CD4-positive, alpha-beta T cell (primary cell): ENCODE data around the gene WDR86. TPM values are rescaled to one million over a fixed set of nuclear protein-coding genes. Genes with fewer than 3 reads are reported as not detected.

Experiments used
- ATAC-seq: fragments of 200-7000 bp; cut with Tn5 transposase; one replicate; pipeline ENCODE4 v1.10.0; 2022; ENCODE audit warnings: mild to moderate bottlenecking; ENCODE audit not compliant: poor library complexity
- CTCF ChIA-PET: fragments of 350-600 bp; sonication (Branson Sonifier 250); formaldehyde crosslinking; loops from one replicate; lab custom pipeline; 2021; ENCODE audit warnings: antibody characterized with exemption, inconsistent platforms; lab: Charles Lee
- POLR2A ChIA-PET: fragments of 350-600 bp; sonication (Branson Sonifier 250); formaldehyde crosslinking; loops from one replicate; lab custom pipeline; 2021; ENCODE audit warnings: antibody characterized with exemption, inconsistent platforms; lab: Charles Lee
- DNase-seq, 14 experiments: peaks; one replicate each; pipeline ENCODE4 v3.0.0-alpha.2; 2013 to 2020; ENCODE audit warnings: mixed read lengths in 2 of 14
- H3K27ac ChIP-seq, 2 donors: one replicate each; pipeline versions ENCODE4 v1.5.1 to v1.7.0; 2013; ENCODE audit warnings: low read length in 2 of 2, low read depth in 1 of 2, mild to moderate bottlenecking in 1 of 2
- H3K27me3 ChIP-seq, 2 experiments: 1 replicate in 1 of 2; 2 replicates in 1 of 2; pipeline versions ENCODE4 v1.6.1 to v1.7.0; 2013; ENCODE audit warnings: low read length in 2 of 2, control low read depth in 1 of 2, mild to moderate bottlenecking in 1 of 2, moderate library complexity in 1 of 2; ENCODE audit not compliant: insufficient read depth in 2 of 2, control insufficient read depth in 1 of 2
- H3K36me3 ChIP-seq: one replicate; pipeline ENCODE4 v1.6.1; 2013; ENCODE audit warnings: low read length, control low read depth; ENCODE audit not compliant: insufficient read depth
- H3K4me1 ChIP-seq: one replicate; pipeline ENCODE4 v1.6.1; 2013; ENCODE audit warnings: low read length, control low read depth; ENCODE audit not compliant: insufficient read depth
- H3K4me3 ChIP-seq: one replicate; pipeline ENCODE4 v1.5.1; 2013; ENCODE audit warnings: mild to moderate bottlenecking, low read length, moderate library complexity
- H3K9me3 ChIP-seq, 2 experiments: 1 replicate in 1 of 2; 2 replicates in 1 of 2; pipeline versions ENCODE4 v1.6.1 to v1.7.0; 2013; ENCODE audit warnings: low read length in 2 of 2, mild to moderate bottlenecking in 2 of 2, control low read depth in 1 of 2, moderate library complexity in 1 of 2; ENCODE audit not compliant: control insufficient read depth in 1 of 2, insufficient read depth in 1 of 2
- H3K27ac Mint-ChIP-seq: one replicate; pipeline ENCODE4 v1.8.0; 2020; ENCODE audit warnings: mixed read lengths
- H3K27me3 Mint-ChIP-seq: one replicate; pipeline ENCODE4 v1.8.0; 2021; ENCODE audit warnings: mixed read lengths
- H3K36me3 Mint-ChIP-seq: one replicate; pipeline ENCODE4 v1.8.0; 2021; ENCODE audit warnings: low read depth, mixed read lengths
- H3K4me1 Mint-ChIP-seq: one replicate; pipeline ENCODE4 v1.8.0; 2021; ENCODE audit warnings: low read depth, mixed read lengths
- H3K4me3 Mint-ChIP-seq: one replicate; pipeline ENCODE4 v1.8.0; 2020; ENCODE audit warnings: mild to moderate bottlenecking, mixed read lengths
- H3K9me3 Mint-ChIP-seq: one replicate; pipeline ENCODE4 v1.8.0; 2020; ENCODE audit warnings: mixed read lengths
- intact Hi-C, 2 experiments: fragments of 100-400 bp; cut with DNase I in 1 of 2; cut with micrococcal nuclease in 1 of 2; formaldehyde crosslinking; loops; one replicate each; pipeline versions ENCODE4 v1.15.1 to v1.9.0; 2023 to 2025; cut with DNase I, micrococcal nuclease
- total RNA-seq, 174 experiments: library from RNA in 2 of 174; stranded (reverse) in 2 of 174; gene quantifications; one replicate each; pipeline ENCODE4 v1.2.3 and lab custom pipeline; 2021 to 2026
- TF ChIP-seq, protein P1 (sequence below): fragments of 200-600 bp; IDR thresholded peaks from one replicate; pipeline ENCODE4 v1.8.0; 2022; ENCODE audit warnings: antibody characterized with exemption, mild to moderate bottlenecking

The WDR86 gene
- total RNA-seq, 2 experiments from 2014 or later = 5.6 to 6.2 TPM

DNA sequence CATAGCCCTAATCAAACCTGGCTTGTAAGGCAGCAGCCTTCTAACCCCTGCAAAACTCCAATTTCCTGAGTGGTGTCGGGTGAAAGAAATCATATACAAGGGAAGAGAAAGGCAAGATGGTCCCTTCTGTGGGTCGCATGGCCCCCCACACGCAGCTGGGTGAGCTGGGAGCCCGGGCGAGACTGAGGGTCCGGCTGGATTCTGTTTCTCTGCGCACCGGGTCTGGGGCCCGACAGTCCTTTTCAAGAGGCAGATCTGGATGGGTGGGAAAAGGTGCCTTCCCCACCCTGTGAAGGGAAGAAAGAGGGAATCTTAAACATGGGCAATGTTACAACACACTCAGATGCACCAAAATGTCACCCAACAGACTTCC lies 18.5 kb downstream of the WDR86 start:
- no peaks in the 10 kb centered on the region for H3K9me3 Mint-ChIP-seq
- H3K27ac Mint-ChIP-seq = no peak overlapping the region
- H3K9me3 ChIP-seq = no peaks in the 10 kb centered on the region
- H3K36me3 ChIP-seq = no peaks in the 10 kb centered on the region
- no peak for ATAC-seq
- H3K4me3 ChIP-seq = no peak overlapping the region
- H3K4me1 ChIP-seq = peaks cover 7% of the 10 kb centered on the region
- H3K27me3 Mint-ChIP-seq = peaks cover 10% of the 10 kb centered on the region
- DNase-seq = no peak
- POLR2A ChIA-PET = no interaction called here
- intact Hi-C loops = no loop called here
- CTCF ChIA-PET = no interaction called here
- no peaks in the 10 kb centered on the region for H3K27me3 ChIP-seq
- no peaks in the 10 kb centered on the region for H3K36me3 Mint-ChIP-seq
- H3K4me1 Mint-ChIP-seq = no peaks in the 10 kb centered on the region
- H3K4me3 Mint-ChIP-seq = no peak overlapping the region
- TF ChIP-seq, protein P1, sequence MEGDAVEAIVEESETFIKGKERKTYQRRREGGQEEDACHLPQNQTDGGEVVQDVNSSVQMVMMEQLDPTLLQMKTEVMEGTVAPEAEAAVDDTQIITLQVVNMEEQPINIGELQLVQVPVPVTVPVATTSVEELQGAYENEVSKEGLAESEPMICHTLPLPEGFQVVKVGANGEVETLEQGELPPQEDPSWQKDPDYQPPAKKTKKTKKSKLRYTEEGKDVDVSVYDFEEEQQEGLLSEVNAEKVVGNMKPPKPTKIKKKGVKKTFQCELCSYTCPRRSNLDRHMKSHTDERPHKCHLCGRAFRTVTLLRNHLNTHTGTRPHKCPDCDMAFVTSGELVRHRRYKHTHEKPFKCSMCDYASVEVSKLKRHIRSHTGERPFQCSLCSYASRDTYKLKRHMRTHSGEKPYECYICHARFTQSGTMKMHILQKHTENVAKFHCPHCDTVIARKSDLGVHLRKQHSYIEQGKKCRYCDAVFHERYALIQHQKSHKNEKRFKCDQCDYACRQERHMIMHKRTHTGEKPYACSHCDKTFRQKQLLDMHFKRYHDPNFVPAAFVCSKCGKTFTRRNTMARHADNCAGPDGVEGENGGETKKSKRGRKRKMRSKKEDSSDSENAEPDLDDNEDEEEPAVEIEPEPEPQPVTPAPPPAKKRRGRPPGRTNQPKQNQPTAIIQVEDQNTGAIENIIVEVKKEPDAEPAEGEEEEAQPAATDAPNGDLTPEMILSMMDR = no peak
- H3K27ac ChIP-seq = no peak overlapping the region

DNA sequence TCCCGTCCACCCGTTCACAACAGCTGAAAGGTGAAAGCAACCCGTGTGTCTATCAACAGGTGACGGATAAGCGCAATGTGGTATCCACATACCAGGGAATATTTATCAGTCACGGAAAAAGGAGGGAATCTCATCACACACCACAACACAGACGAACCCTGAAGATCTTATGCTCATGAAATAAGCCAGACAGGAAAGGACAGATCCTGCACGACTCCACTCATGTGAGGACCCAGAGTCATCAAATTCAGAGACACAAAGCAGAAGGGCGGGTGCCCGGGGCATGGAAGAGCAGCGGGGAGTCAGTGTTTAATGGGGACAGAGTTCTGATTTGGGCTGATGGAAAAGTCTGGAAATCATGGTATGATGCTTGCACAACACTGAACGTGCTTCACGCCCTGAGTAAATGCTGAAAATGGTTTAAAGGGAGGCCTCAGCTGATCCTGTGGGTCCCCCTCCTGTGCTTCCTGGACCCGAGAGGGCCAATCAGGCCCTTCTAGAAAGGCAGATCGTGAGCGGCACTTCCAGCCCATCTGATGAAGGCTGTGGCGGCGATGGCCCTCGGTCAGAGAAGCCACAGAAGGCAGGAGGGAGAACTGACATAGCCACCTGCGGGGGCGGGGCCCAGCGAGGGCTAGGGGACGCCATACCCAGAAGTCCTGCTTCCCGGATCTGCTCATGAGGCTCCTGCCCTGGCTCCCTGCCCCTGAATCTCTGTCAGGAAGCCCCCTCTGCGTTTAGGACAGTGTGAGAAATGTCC lies 19.1 kb downstream of the WDR86 start:
- Mint-ChIP-seq H3K36me3 (no peaks in the 10 kb centered on the region), H3K27ac (no peak overlapping the region), H3K4me1 (no peaks in the 10 kb centered on the region), H3K9me3 (no peaks in the 10 kb centered on the region), H3K4me3 (no peak overlapping the region), H3K27me3 (peaks cover 10% of the 10 kb centered on the region)
- H3K27ac ChIP-seq = no peak overlapping the region
- TF ChIP-seq, protein P1 = no peak
- H3K4me1 ChIP-seq = peaks cover 4% of the 10 kb centered on the region
- ATAC-seq (no peak), DNase-seq (no peak)
- H3K36me3 ChIP-seq = no peaks in the 10 kb centered on the region
- intact Hi-C loops = no loop called here
- no peak overlapping the region for H3K4me3 ChIP-seq
- H3K27me3 ChIP-seq = no peaks in the 10 kb centered on the region
- H3K9me3 ChIP-seq = no peaks in the 10 kb centered on the region
- CTCF ChIA-PET = no interaction called here
- POLR2A ChIA-PET = no interaction called here

DNA sequence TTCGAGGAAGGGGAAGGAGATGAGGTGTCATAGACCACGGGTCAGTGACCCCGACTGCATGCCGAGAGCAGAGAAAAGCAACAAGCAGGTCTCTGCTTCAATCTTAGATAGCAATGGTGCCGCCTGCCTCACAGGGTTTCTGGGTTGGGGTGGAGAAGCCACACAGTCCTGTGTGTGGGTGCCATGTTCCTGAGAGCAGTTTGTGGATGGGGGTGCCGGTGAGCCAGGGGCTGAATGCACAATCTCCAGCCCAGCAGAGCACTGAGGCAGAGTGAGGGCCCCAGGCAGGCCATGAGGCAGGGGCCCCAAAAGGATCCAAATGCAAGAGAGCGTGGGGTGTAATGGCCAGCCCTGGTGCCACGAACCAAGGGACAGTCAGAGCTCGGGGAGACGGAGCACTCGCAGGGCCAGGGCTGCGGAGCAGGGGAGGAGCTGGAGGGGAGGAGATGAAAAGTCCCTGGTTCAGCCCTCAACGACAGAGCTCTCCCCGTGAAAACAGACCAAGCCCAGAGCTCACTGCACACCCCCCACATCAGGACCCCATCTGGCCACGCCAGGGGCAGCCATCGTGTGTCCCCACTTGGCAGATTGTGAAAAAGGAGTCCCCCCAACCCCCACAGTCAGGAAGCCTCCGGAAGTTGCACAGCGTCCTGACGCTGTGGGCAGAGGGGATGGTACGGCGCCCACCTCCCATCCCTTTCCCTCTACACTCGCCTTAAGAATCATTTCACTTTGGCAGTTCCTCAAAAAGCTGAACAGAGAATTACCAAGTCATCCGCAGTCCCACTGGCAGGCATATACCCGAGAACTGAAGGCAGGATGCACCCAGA lies 19.9 kb downstream of the WDR86 start:
- H3K27me3 Mint-ChIP-seq = peaks cover 10% of the 10 kb centered on the region
- H3K9me3 Mint-ChIP-seq = no peaks in the 10 kb centered on the region
- DNase-seq (no peak), ATAC-seq (no peak)
- no peaks in the 10 kb centered on the region for H3K36me3 ChIP-seq
- H3K27ac Mint-ChIP-seq = no peak overlapping the region
- peaks cover 4% of the 10 kb centered on the region for H3K4me1 ChIP-seq
- no peaks in the 10 kb centered on the region for H3K9me3 ChIP-seq
- intact Hi-C loops = no loop called here
- TF ChIP-seq, protein P1 = no peak
- no peak overlapping the region for H3K4me3 ChIP-seq
- no peak overlapping the region for H3K4me3 Mint-ChIP-seq
- H3K36me3 Mint-ChIP-seq = no peaks in the 10 kb centered on the region
- H3K4me1 Mint-ChIP-seq = no peaks in the 10 kb centered on the region
- no peaks in the 10 kb centered on the region for H3K27me3 ChIP-seq
- no peak overlapping the region for H3K27ac ChIP-seq
- POLR2A ChIA-PET = no interaction called here
- CTCF ChIA-PET = no interaction called here
